ENCODE results near the gene RAPGEF2. TPM values are rescaled to one million over a fixed set of nuclear protein-coding genes. Genes with fewer than 3 reads are reported as not detected.

Gene RAPGEF2
- total and polyA plus RNA-seq, 2 experiments from 2014 or later = 8.4 to 79.3 TPM

GRCh38 chr4:159195361-159195769 is 92.5 kb downstream of the RAPGEF2 start:
- no peaks in the 10 kb centered on the region for H3K27me3 ChIP-seq

GRCh38 chr4:159197260-159197884 is 94.5 kb downstream of the RAPGEF2 start:
- H3K27ac ChIP-seq = no peak overlapping the region
- H3K27me3 ChIP-seq = no peaks in the 10 kb centered on the region
- H3K9me3 ChIP-seq (ENCODE audit: low read depth) = no peaks in the 10 kb centered on the region
- no peak overlapping the region for H2AFZ ChIP-seq
- no peaks in the 10 kb centered on the region for H3K36me3 ChIP-seq (replicated peaks; ENCODE audit: insufficient read depth, low read depth)
- no peaks in the 10 kb centered on the region for H3K9me2 ChIP-seq (replicated peaks; ENCODE audit: insufficient read depth)
- no peaks in the 10 kb centered on the region for H3K4me1 ChIP-seq (ENCODE audit: insufficient read depth)
- H3K4me2 ChIP-seq = no peak overlapping the region
- TF ChIP-seq CTCF (IDR thresholded peaks at IDR 0.05; ENCODE audit: poor library complexity) (no peak), EZH2 (IDR thresholded peaks at IDR 0.05; ENCODE audit: borderline replicate concordance) (no peak), EZH2phosphoT487 (IDR thresholded peaks at IDR 0.05; ENCODE audit: low read depth, severe bottlenecking, unreplicated experiment) (no peak)
- H4K20me1 ChIP-seq (ENCODE audit: insufficient read depth, poor library complexity, severe bottlenecking) = no peaks in the 10 kb centered on the region
- no peak overlapping the region for H3K4me3 ChIP-seq
- DNase-seq (ENCODE audit: low spot score) = no peak
- WGBS (ENCODE audit: low lambda C conversion rate, missing lambda C conversion rate) = 79% methylated on average over 4 of the region's 4 CpGs
- peaks cover 12% of the 10 kb centered on the region for H3K79me2 ChIP-seq

More at GRCh38 chr4:159195361-159195769, 92.5 kb downstream of the RAPGEF2 start:
- no peak for DNase-seq (ENCODE audit: low spot score)
- H2AFZ ChIP-seq = no peak overlapping the region
- WGBS (ENCODE audit: low lambda C conversion rate, missing lambda C conversion rate) = 67% methylated on average over 5 of the region's 5 CpGs
- H3K79me2 ChIP-seq = peaks cover 10% of the 10 kb centered on the region
- H3K9me3 ChIP-seq (ENCODE audit: low read depth) = no peaks in the 10 kb centered on the region
- H3K4me3 ChIP-seq = no peak overlapping the region
- TF ChIP-seq EZH2 (IDR thresholded peaks at IDR 0.05; ENCODE audit: borderline replicate concordance) (no peak), CTCF (IDR thresholded peaks at IDR 0.05; ENCODE audit: poor library complexity) (no peak), EZH2phosphoT487 (IDR thresholded peaks at IDR 0.05; ENCODE audit: low read depth, severe bottlenecking, unreplicated experiment) (no peak)
- H3K9me2 ChIP-seq (replicated peaks; ENCODE audit: insufficient read depth) = no peaks in the 10 kb centered on the region
- no peaks in the 10 kb centered on the region for H3K4me1 ChIP-seq (ENCODE audit: insufficient read depth)
- H3K27ac ChIP-seq = no peak overlapping the region
- H4K20me1 ChIP-seq (ENCODE audit: insufficient read depth, poor library complexity, severe bottlenecking) = no peaks in the 10 kb centered on the region
- no peaks in the 10 kb centered on the region for H3K36me3 ChIP-seq (replicated peaks; ENCODE audit: insufficient read depth, low read depth)
- no peak overlapping the region for H3K4me2 ChIP-seq

- Histone ChIP-seq H3K4me3 (no peak overlapping the region), H3K4me2 (no peak overlapping the region), H3K79me2 (peaks cover 12% of the 10 kb centered on the region), H3K36me3 (replicated peaks; ENCODE audit: insufficient read depth, low read depth) (no peaks in the 10 kb centered on the region), H3K4me1 (ENCODE audit: insufficient read depth) (no peaks in the 10 kb centered on the region), H3K9me3 (ENCODE audit: low read depth) (no peaks in the 10 kb centered on the region), H2AFZ (no peak overlapping the region), H4K20me1 (ENCODE audit: insufficient read depth, poor library complexity, severe bottlenecking) (no peaks in the 10 kb centered on the region), H3K27me3 (no peaks in the 10 kb centered on the region), H3K27ac (no peak overlapping the region), H3K9me2 (replicated peaks; ENCODE audit: insufficient read depth) (no peaks in the 10 kb centered on the region)
- 92% methylated on average over 6 of the region's 6 CpGs for WGBS (ENCODE audit: low lambda C conversion rate, missing lambda C conversion rate)
- no peak for TF ChIP-seq EZH2phosphoT487 (IDR thresholded peaks at IDR 0.05; ENCODE audit: low read depth, severe bottlenecking, unreplicated experiment)
- TF ChIP-seq EZH2 (IDR thresholded peaks at IDR 0.05; ENCODE audit: borderline replicate concordance) = no peak
- no peak for TF ChIP-seq CTCF (IDR thresholded peaks at IDR 0.05; ENCODE audit: poor library complexity)
- DNase-seq (ENCODE audit: low spot score) = no peak
Measured at GRCh38 chr4:159197885-159198269, 95.0 kb downstream of the RAPGEF2 start.

Measured in hepatocyte (in vitro differentiated cells).